LNCAP (cell line): ENCODE data around the gene NR2F1.

Experiments
- CTCF ChIP-seq: fragments of 450-650 bp; IDR thresholded peaks from 2 replicates; pipeline ENCODE4 v1.5.1; 2017; ENCODE audit warnings: mild to moderate bottlenecking

The NR2F1 gene

GRCh38 chr5:93642526-93642925 is 59.5 kb downstream of the NR2F1 start:
- no peak for TF ChIP-seq CTCF
